ENCODE data around the gene ZCCHC24.

DNA sequence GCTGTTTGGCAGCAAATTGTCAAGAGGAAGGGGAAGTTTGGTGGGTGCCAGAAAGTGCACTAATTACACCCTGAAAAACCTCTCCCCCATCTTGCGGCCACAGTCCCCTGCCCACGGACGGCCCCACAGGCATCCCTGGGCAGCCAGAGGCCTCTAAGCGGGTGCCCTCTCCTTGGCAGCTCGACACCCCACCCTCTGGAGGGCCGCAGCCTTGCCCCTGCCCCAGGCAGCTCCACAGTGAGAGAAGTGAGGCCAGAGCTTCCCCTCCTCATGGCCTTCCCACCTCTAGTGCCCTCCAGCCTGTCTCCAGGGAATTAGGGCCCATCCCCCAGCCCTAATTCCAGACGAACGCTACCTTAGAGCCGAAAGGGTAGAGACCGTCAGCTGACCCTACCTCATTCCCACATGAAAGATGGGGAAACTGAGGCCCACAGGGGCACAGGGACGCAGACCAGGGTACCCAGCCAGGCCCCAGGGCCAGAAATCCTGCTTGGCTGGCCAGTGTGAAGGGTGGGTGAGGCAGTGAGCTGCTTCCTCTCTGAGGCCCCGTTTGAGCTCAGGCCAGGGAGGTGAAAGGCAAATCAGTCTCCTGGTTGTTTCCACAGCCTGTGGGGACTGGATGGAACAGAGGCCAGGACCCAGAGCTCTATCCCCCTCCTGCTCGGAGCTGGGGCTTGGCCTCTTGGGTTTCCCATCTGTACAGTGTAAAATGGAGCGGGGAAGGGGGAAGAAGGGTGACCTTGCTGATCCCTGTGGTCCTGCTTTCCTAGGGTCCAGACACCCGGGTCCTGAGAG is 10.0 kb downstream of the ZCCHC24 start:
- TF ChIP-seq POLR2AphosphoS5 (IDR thresholded peaks at IDR 0.05; ENCODE audit: insufficient read depth in 1 of 2, low read depth in 1 of 2) = peak in 1 of 2 donors; percentile 63
- TF ChIP-seq, protein P1, sequence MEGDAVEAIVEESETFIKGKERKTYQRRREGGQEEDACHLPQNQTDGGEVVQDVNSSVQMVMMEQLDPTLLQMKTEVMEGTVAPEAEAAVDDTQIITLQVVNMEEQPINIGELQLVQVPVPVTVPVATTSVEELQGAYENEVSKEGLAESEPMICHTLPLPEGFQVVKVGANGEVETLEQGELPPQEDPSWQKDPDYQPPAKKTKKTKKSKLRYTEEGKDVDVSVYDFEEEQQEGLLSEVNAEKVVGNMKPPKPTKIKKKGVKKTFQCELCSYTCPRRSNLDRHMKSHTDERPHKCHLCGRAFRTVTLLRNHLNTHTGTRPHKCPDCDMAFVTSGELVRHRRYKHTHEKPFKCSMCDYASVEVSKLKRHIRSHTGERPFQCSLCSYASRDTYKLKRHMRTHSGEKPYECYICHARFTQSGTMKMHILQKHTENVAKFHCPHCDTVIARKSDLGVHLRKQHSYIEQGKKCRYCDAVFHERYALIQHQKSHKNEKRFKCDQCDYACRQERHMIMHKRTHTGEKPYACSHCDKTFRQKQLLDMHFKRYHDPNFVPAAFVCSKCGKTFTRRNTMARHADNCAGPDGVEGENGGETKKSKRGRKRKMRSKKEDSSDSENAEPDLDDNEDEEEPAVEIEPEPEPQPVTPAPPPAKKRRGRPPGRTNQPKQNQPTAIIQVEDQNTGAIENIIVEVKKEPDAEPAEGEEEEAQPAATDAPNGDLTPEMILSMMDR (IDR thresholded peaks at IDR 0.05) = no peak
